ENCODE results near the gene PARD6B. TPM values are rescaled to one million over a fixed set of nuclear protein-coding genes. Genes with fewer than 3 reads are reported as not detected.

PARD6B gene
- total RNA-seq, 1 experiment from 2014 or later: 29.6 TPM

- no peak for TF ChIP-seq ZNF512 (CRISPR knock-in tag; IDR thresholded peaks at IDR 0.05; ENCODE audit: borderline replicate concordance)
- no peak for TF ChIP-seq ZMAT4 (CRISPR knock-in tag; IDR thresholded peaks at IDR 0.05)
- TF ChIP-seq ATF3 (CRISPR knock-in tag; conservative IDR thresholded peaks at IDR 0.05): no peak
- no peak for TF ChIP-seq ESRRA (CRISPR knock-in tag; IDR thresholded peaks at IDR 0.05; ENCODE audit: borderline replicate concordance)
- no peak for TF ChIP-seq ZSCAN18 (CRISPR knock-in tag; IDR thresholded peaks at IDR 0.05)
- TF ChIP-seq ZNF423 (CRISPR knock-in tag; IDR thresholded peaks at IDR 0.05): no peak
- no peak for TF ChIP-seq ZBTB21 (CRISPR knock-in tag; IDR thresholded peaks at IDR 0.05; ENCODE audit: borderline replicate concordance)
- TF ChIP-seq SOX15 (CRISPR knock-in tag; IDR thresholded peaks at IDR 0.05): no peak
- TF ChIP-seq ATF1 (CRISPR knock-in tag; IDR thresholded peaks at IDR 0.05): no peak
- no peak for TF ChIP-seq TCF7 (CRISPR knock-in tag; IDR thresholded peaks at IDR 0.05; ENCODE audit: low read depth)
- no peak for TF ChIP-seq IRF1 (CRISPR knock-in tag; IDR thresholded peaks at IDR 0.05)
- peak; percentile 35 for TF ChIP-seq USF2 (CRISPR knock-in tag; IDR thresholded peaks at IDR 0.05)
- TF ChIP-seq ZNF425 (CRISPR knock-in tag; conservative IDR thresholded peaks at IDR 0.05): no peak
- TF ChIP-seq SP1 (CRISPR knock-in tag; conservative IDR thresholded peaks at IDR 0.05): peak; percentile 74; the same call in 1 of the 2 replicates
- TF ChIP-seq FOXJ3 (CRISPR knock-in tag; IDR thresholded peaks at IDR 0.05; ENCODE audit: borderline replicate concordance): no peak
- no peak for TF ChIP-seq NFATC4 (CRISPR knock-in tag; IDR thresholded peaks at IDR 0.05)
- no peak for TF ChIP-seq ZBTB43 (CRISPR knock-in tag; IDR thresholded peaks at IDR 0.05)
- no peak for TF ChIP-seq ATF6 (CRISPR knock-in tag; IDR thresholded peaks at IDR 0.05)
- 0 out of 2 replicates have a peak, but pooled peaks have one; percentile 62 for TF ChIP-seq NR3C1 (CRISPR knock-in tag; conservative IDR thresholded peaks at IDR 0.05; ENCODE audit: low read depth)
- 0 out of 2 replicates have a peak, but pooled peaks have one; percentile 2 for TF ChIP-seq ZNF416 (CRISPR knock-in tag; IDR thresholded peaks at IDR 0.05)
- no peak for TF ChIP-seq PRRX2 (CRISPR knock-in tag; IDR thresholded peaks at IDR 0.05)
- peak; percentile 83 for TF ChIP-seq CTCF (IDR thresholded peaks at IDR 0.05)
- no peak for TF ChIP-seq USF1 (CRISPR knock-in tag; IDR thresholded peaks at IDR 0.05)
- TF ChIP-seq JAZF1 (CRISPR knock-in tag; IDR thresholded peaks at IDR 0.05): no peak
These were observed 63.7 kb downstream of the PARD6B start, which contains the start of gene BCAS4 (continued) for GRCh38 chr20:50794846-50795634.
